ENCODE measurements around the gene GPN1.
"Not testable (repeated sequence)": the region's sequence is repeated elsewhere in the genome, so short reads cannot be mapped to it uniquely, and the experiment has no call there.

The GPN1 gene

GRCh38 chr2:27628767-27629709 lies at the start of gene GPN1, which contains the start of gene CCDC121:
Gene GPN1, plus strand, starts transcription at chr2:27629050. Its CDS starts 9 bp downstream, at chr2:27629059.
Gene CCDC121, minus strand, starts transcription at chr2:27629012. Its CDS starts 1,213 bp downstream, at chr2:27627799.
- peak; percentile 89 to 93 for DNase-seq (ENCODE audit: low read depth in 2 of 2)

DNA sequence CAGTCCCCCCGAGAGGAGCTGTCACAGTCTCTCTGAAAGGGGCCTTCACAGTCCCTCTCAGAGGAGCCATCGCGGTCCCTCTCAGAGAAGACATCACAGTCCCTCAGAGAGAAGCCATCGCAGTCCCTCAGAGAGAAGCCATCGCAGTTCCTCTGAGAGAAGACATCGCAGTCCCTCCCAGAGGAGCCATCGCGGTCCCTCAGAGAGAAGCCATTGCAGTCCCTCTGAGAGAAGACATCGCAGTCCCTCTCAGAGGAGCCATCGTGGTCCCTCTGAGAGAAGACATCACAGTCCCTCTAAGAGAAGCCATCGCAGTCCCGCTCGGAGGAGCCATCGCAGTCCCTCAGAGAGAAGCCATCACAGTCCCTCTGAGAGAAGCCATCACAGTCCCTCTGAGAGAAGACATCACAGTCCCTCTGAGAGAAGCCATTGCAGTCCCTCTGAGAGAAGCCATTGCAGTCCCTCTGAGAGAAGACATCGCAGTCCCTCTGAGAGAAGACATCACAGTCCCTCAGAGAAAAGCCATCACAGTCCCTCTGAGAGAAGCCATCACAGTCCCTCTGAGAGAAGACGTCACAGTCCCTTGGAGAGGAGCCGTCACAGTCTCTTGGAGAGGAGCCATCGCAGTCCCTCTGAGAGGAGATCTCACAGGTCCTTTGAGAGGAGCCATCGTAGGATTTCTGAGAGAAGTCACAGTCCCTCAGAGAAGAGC lies 47.3 kb upstream of the GPN1 start:
- no peak for DNase-seq (ENCODE audit: low read depth in 2 of 2)

GRCh38 chr2:27582129-27582694 lies 46.6 kb upstream of the GPN1 start:
- DNase-seq (ENCODE audit: low read depth in 2 of 2), result no peak

DNA sequence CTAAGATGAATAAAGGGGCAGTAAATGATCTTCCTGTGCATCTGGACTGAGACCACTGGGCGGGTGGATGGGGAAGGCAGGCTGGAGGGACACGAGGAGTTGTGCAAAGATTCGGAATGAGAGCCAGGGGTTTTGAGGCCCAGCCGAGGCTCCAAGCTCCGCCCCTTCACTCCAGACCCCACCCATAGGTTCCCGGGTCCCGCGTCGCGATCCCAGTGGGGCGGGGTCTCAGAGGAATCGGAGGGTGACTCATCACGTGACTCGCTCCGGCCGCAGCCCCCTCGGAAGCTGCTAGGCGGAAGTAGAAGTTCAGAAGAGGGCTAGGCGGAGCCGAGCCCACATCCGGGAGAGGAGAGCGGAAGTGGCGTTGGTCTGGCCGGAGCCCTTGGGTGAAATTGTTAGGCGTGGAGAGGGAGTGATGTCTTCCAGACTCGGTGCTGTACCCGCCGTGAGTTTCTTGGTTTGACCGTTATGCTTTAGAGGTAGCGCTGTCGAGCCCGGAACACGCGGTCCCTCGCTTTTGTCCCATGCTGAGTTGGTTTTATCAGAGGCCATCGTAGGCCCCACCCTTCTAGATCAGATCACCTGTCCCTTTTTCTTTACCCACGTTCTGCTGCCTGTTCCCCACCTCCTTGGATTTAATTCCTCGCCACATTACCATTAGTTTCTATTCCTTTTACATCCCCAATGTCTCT lies 46.0 kb upstream of the GPN1 start, which contains the start of gene ZNF512:
Gene ZNF512, plus strand, starts transcription at position 348 of the 695 bp plus-strand sequence. Its CDS starts 71 bp downstream, at position 419.
- peak; percentile 58 to 72 for DNase-seq (ENCODE audit: low read depth in 2 of 2)

DNA sequence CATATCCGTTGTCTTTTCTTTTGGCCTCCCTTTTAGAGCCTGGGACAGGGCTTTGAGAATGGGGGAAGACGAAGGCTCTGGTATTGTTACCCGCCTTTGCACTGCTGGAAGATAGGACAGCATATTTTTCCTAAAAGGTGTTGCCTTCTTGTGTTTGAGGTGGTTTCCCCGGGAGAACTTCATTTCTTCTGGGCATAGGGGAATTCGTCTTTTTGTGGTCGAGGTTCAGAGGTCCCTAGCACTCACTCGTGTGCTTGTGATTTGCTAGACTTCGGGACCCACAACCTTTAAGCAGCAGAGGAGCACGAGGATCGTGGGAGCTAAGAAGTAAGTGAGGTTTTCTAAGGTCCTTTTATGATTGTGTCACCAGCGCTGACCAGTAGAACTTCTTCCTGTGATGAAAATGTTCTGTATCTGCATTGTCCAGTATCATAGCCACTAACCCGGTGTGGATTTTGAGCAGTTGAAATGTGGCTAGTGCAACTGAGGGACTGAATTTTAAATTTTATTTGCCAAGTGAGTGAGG lies 45.4 kb upstream of the GPN1 start:
- DNase-seq (ENCODE audit: low read depth in 2 of 2), result no peak

- no peak for DNase-seq (ENCODE audit: low read depth in 2 of 2)
Observed at GRCh38 chr2:27584597-27584996, 44.3 kb upstream of the GPN1 start.

DNA sequence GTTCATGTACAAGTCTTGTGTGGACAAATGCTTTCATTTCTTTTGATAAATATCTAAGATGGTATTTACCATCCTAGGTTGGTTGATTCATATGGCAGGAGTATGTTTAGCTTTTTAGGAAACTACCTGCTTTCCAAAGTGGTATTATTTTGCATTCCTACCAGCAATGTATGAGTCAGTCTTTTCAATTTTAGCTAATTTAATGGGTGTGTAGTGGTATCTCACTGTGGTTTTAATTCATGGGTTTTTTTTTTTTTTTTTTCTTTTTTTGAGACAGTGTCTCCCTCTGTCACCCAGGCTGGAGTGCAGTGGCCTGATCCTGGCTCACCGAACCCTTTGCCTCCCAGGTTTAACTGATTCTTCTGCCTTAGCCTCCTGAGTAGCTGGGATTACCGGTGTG lies 41.8 kb upstream of the GPN1 start:
- DNase-seq (ENCODE audit: low read depth in 2 of 2), result no peak

DNA sequence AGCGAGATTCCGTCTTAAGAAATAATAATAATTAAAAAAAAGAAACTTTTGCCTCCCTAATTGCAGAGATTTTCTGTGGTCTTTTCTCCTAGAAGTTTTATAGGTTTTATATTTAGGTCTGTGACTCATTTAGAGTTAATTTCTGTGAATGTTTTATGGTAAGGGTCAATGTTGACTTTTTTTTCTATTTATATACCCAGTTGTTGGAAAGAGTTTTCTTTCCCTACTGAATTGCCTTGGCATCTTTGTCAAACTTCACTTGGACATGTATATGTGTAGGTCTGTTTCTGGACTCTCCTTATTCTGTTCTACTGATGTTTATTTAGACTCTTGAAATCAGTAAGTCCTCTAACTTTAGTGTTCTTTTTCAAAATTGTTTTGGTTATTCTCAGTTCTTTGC lies 40.5 kb upstream of the GPN1 start:
- DNase-seq (ENCODE audit: low read depth in 2 of 2), result no peak

DNA sequence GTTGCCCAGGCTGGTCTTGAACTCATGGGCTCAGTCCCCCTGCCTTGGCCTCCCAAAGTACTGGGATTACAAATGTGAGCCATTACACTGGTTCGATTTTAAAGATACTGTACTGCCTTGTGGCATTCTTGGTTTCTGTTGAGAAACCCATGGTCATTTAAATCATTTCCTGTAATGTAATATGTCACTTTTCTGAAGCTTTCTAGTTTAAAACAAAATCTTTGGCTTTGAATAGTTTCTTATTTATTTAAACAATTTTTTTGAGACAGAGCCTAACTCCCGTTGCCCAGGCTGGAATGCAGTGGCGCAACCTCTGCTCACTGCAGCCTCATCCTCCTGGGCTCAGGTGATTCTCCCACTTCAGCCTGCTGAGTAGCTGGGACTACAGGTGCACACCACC lies 37.1 kb upstream of the GPN1 start:
- no peak for DNase-seq (ENCODE audit: low read depth in 2 of 2)

- DNase-seq (ENCODE audit: low read depth in 2 of 2), result no peak
Observed at GRCh38 chr2:27593240-27593639, 35.6 kb upstream of the GPN1 start.

DNA sequence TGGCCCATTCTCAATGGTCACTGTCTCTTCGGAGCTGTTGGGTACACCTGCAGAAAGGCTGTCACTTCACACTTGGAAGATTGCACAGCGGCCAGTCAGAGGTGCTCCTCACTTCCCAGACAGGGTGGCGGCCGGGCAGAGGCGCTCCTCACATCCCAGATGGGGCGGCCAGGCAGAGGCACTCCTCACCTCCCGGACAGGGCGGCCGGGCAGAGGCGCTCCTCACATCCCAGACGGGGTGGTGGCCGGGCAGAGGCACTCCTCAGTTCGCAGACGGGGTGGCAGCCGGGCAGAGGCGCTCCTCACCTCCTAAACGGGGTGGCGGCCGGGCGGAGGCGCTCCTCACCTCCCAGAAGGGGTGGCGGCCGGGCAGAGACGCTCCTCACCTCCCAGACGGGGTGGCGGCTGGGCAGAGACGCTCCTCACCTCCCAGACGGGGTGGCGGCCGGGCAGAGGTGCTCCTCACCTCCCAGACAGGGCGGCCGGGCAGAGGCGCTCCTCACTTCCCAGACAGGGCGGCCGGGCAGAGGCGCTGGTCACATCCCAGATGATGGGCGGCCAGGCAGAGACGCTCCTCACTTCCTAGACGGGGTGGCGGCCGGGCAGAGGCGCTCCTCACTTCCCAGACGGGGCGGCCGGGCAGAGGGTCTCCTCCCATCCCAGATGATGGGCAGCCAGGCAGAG lies 34.7 kb upstream of the GPN1 start:
- DNase-seq (ENCODE audit: low read depth in 2 of 2), result not testable (repeated sequence)

DNA sequence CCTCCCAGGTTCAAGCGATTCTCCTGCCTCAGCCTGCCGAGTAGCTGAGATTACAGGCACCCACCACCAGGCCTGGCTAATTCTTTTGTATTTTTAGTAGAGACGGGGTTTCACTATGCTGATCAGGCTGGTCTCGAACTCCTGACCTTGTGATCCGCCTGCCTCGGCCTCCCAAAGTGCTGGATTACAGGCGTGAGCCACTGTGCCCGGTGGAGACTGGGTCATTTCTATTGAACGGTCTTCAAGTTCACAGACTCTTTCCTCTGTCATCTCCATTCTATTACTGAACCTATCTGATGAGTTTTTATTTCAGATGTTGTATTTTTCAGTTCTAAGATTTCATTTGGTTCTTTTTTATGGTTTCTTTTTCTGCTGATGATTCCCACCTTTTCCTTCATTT lies 33.4 kb upstream of the GPN1 start:
- not testable (repeated sequence) for DNase-seq (ENCODE audit: low read depth in 2 of 2)

DNA sequence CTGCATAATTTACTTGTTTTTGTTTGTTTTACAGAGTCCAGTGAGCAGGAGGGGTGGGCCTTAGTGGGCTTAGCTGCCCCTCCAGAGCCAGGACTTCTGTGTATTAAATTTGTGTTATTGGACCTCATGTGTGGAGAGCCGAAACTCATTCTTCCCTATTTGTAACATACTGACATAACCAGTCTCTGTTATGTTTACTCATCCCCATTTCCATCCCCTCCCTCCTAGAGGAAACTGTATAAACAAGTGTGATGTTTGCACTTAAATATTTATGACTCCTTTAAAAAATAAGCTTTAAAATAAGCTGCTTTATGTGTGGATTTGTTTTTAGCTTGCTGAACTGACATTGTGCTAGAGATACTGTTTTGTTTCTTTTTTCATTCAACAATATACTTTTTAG lies 32.2 kb upstream of the GPN1 start:
- DNase-seq (ENCODE audit: low read depth in 2 of 2), result no peak

GRCh38 chr2:27606611-27607010 lies 22.2 kb upstream of the GPN1 start:
- no peak for DNase-seq (ENCODE audit: low read depth in 2 of 2)

DNA sequence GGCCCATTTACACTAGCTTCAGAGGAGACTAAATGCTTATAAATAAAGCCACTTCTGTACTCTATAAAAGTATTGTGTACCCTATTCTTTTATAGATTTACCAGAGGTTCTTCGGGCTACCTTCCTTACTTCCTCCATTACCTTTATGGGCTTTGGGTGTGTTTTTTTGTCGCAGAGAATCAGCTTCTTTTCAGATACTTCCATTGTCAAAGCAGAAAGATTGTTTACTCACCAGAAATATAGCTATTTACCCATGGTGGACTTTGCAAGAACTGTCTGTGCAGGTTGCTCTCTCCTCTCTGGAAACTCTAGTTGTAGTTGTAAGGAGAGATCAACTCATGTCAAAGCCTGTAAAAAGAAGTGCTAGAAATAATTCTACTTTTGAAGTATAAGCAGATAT lies 14.9 kb upstream of the GPN1 start:
- DNase-seq (ENCODE audit: low read depth in 2 of 2), result no peak

DNA sequence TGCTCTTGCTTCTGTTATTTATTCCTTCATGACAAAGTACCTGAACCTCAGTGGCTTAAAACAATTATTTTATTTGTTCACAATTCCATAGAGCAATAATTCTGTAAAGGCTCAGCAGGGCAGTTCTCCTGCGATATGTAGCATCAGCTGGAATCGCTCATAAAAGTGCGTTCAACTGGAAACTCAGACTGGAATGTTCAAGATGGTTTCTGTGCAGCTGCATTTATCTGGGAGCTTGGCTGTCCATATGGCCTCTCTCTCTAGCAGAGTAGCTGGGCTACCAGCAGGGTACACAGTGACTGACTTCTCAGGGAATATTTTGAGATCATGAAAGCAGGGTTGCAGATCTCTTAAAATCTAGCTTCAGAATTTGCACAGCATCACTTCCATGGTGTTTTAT lies 13.5 kb upstream of the GPN1 start:
- no peak for DNase-seq (ENCODE audit: low read depth in 2 of 2)

GRCh38 chr2:27621524-27621923 lies 7.3 kb upstream of the GPN1 start:
- no peak for DNase-seq (ENCODE audit: low read depth in 2 of 2)

- DNase-seq (ENCODE audit: low read depth in 2 of 2), result no peak
Observed at GRCh38 chr2:27622921-27623384, 5.9 kb upstream of the GPN1 start.

- no peak for DNase-seq (ENCODE audit: low read depth in 2 of 2)
Observed at GRCh38 chr2:27624943-27625342, 3.9 kb upstream of the GPN1 start.

DNA sequence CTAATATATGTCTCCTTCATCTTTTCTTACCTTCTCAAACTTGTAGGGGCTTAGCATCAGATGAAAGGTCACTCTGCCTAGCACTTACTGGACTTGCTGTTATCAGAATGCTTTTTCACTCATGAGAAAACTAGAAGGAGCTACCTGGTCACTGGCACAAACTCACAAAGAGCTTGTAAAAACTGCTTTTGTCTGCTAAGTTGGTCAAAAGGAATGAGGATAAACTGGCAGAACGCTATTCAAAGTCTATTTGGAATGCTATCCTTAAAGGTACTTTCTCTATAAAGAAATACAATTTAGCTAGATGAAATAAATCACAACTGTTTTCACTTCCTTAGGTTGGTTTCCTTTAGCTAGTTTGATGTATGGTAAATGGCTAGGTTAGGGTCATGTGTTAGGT lies 2.5 kb upstream of the GPN1 start:
- not testable (repeated sequence) for DNase-seq (ENCODE audit: low read depth in 2 of 2)

GRCh38 chr2:27626921-27627320 lies 1.9 kb upstream of the GPN1 start:
- DNase-seq (ENCODE audit: low read depth in 2 of 2), result not testable (repeated sequence)
